IMR-90 (cell line): Measurements from ENCODE around the gene FLCN.

ENCODE experiments used
- CEBPB ChIP-seq: IDR thresholded peaks from 2 replicates; pipeline ENCODE4 v1.6.1; 2012; ENCODE audit warnings: low read depth, low read length, improper control_type of control experiment
- CHD1 ChIP-seq: IDR thresholded peaks from 2 replicates; pipeline ENCODE4 v1.6.1; 2012; ENCODE audit warnings: low read depth, low read length, improper control_type of control experiment
- POLR2A ChIP-seq: IDR thresholded peaks from 2 replicates; pipeline ENCODE4 v1.6.1; 2012; ENCODE audit warnings: mild to moderate bottlenecking, low read depth, low read length
- RAD21 ChIP-seq: IDR thresholded peaks from 2 replicates; pipeline ENCODE4 v1.6.1; 2012; ENCODE audit warnings: low read length, improper control_type of control experiment
- RFX5 ChIP-seq: IDR thresholded peaks from 2 replicates; pipeline ENCODE4 v1.8.0; 2012; ENCODE audit warnings: low read depth, mild to moderate bottlenecking, low read length, moderate library complexity
- SMC3 ChIP-seq: fragments of 150-350 bp; IDR thresholded peaks from 2 replicates; pipeline ENCODE4 v1.6.1; 2016; ENCODE audit warnings: low read depth, mild to moderate bottlenecking, antibody characterized with exemption, low read length, moderate library complexity
- TF ChIP-seq, protein P1 (sequence below): conservative IDR thresholded peaks from 2 replicates; pipeline ENCODE4 v1.5.1; 2012; ENCODE audit warnings: mild to moderate bottlenecking, low read depth, low read length, improper control_type of control experiment
- TF ChIP-seq, protein P2 (sequence below): fragments of 150-350 bp; IDR thresholded peaks from 2 replicates; pipeline ENCODE4 v1.6.1; 2016; ENCODE audit warnings: low read depth, mild to moderate bottlenecking, low read length, moderate library complexity, borderline replicate concordance
- TF ChIP-seq, protein P3 (sequence below): fragments of 150-350 bp; IDR thresholded peaks from 2 replicates; pipeline ENCODE4 v1.6.1; 2017; ENCODE audit warnings: mild to moderate bottlenecking, antibody characterized with exemption, low read length, low read depth

GRCh38 chr17:17216776-17217175, 20.2 kb downstream of the FLCN start:
- TF ChIP-seq, protein P1, sequence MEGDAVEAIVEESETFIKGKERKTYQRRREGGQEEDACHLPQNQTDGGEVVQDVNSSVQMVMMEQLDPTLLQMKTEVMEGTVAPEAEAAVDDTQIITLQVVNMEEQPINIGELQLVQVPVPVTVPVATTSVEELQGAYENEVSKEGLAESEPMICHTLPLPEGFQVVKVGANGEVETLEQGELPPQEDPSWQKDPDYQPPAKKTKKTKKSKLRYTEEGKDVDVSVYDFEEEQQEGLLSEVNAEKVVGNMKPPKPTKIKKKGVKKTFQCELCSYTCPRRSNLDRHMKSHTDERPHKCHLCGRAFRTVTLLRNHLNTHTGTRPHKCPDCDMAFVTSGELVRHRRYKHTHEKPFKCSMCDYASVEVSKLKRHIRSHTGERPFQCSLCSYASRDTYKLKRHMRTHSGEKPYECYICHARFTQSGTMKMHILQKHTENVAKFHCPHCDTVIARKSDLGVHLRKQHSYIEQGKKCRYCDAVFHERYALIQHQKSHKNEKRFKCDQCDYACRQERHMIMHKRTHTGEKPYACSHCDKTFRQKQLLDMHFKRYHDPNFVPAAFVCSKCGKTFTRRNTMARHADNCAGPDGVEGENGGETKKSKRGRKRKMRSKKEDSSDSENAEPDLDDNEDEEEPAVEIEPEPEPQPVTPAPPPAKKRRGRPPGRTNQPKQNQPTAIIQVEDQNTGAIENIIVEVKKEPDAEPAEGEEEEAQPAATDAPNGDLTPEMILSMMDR = no peak
- TF ChIP-seq RAD21 (no peak), SMC3 (no peak), CEBPB (no peak), POLR2A (no peak), CHD1 (no peak), RFX5 (no peak)
- TF ChIP-seq, protein P2, sequence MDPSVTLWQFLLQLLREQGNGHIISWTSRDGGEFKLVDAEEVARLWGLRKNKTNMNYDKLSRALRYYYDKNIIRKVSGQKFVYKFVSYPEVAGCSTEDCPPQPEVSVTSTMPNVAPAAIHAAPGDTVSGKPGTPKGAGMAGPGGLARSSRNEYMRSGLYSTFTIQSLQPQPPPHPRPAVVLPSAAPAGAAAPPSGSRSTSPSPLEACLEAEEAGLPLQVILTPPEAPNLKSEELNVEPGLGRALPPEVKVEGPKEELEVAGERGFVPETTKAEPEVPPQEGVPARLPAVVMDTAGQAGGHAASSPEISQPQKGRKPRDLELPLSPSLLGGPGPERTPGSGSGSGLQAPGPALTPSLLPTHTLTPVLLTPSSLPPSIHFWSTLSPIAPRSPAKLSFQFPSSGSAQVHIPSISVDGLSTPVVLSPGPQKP = no peak
- TF ChIP-seq, protein P3, sequence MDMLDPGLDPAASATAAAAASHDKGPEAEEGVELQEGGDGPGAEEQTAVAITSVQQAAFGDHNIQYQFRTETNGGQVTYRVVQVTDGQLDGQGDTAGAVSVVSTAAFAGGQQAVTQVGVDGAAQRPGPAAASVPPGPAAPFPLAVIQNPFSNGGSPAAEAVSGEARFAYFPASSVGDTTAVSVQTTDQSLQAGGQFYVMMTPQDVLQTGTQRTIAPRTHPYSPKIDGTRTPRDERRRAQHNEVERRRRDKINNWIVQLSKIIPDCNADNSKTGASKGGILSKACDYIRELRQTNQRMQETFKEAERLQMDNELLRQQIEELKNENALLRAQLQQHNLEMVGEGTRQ = no peak
